HEK293T (cell line): ENCODE results near the gene NAV2.
"Not testable (repeated sequence)": the region's sequence is repeated elsewhere in the genome, so short reads cannot be mapped to it uniquely, and the experiment has no call there.

Source experiments
- CTCF ChIA-PET: fragments of 350-600 bp; formaldehyde crosslinking; extraction: SDS; loops from one replicate; lab custom pipeline; 2021; ENCODE audit warnings: antibody characterized with exemption, inconsistent platforms; lab: Yijun Ruan, JAX
- POLR2A ChIA-PET: fragments of 350-600 bp; formaldehyde crosslinking; extraction: SDS; loops from one replicate; lab custom pipeline; 2020; ENCODE audit warnings: antibody characterized with exemption, inconsistent platforms; lab: Yijun Ruan, JAX
- DNase-seq: peaks from one replicate; pipeline ENCODE4 v3.0.0; 2012; ENCODE audit warnings: mixed read lengths; ENCODE audit errors: extremely low spot score
- ARNT ChIP-seq: fragments of 450-650 bp; IDR thresholded peaks from 2 replicates; pipeline ENCODE4 v1.6.1; 2017; ENCODE audit warnings: mild to moderate bottlenecking
- BHLHE40 ChIP-seq: fragments of 450-650 bp; IDR thresholded peaks from 2 replicates; pipeline ENCODE4 v1.6.1; 2016; ENCODE audit warnings: mild to moderate bottlenecking, moderate library complexity, borderline replicate concordance
- CTBP1 ChIP-seq: fragments of 450-650 bp; IDR thresholded peaks from 2 replicates; pipeline ENCODE4 v1.6.1; 2016; ENCODE audit warnings: borderline replicate concordance
- ELF4 ChIP-seq: fragments of 450-650 bp; IDR thresholded peaks from 2 replicates; pipeline ENCODE4 v1.6.1; 2017; ENCODE audit warnings: antibody characterized with exemption
- FOXA1 ChIP-seq: fragments of 450-650 bp; IDR thresholded peaks from 2 replicates; pipeline ENCODE4 v1.6.1; 2016; ENCODE audit warnings: mild to moderate bottlenecking
- FOXK2 ChIP-seq: fragments of 450-650 bp; IDR thresholded peaks from 2 replicates; pipeline ENCODE4 v1.6.1; 2016; ENCODE audit warnings: mild to moderate bottlenecking
- FOXM1 ChIP-seq: fragments of 450-650 bp; IDR thresholded peaks from 2 replicates; pipeline ENCODE4 v1.6.1; 2017; ENCODE audit warnings: mild to moderate bottlenecking, borderline replicate concordance
- HDGF ChIP-seq: fragments of 450-650 bp; IDR thresholded peaks from 2 replicates; pipeline ENCODE4 v1.6.1; 2017; ENCODE audit warnings: antibody characterized with exemption, borderline replicate concordance
- L3MBTL2 ChIP-seq: fragments of 450-650 bp; conservative IDR thresholded peaks from 2 replicates; pipeline ENCODE4 v1.6.1; 2016; ENCODE audit warnings: mild to moderate bottlenecking
- LEF1 ChIP-seq: fragments of 450-650 bp; IDR thresholded peaks from 2 replicates; pipeline ENCODE4 v1.6.1; 2017; ENCODE audit warnings: mild to moderate bottlenecking, borderline replicate concordance
- NFRKB ChIP-seq: fragments of 450-650 bp; IDR thresholded peaks from 2 replicates; pipeline ENCODE4 v1.6.1; 2016; ENCODE audit warnings: mild to moderate bottlenecking, moderate library complexity
- PKNOX1 ChIP-seq: fragments of 450-650 bp; IDR thresholded peaks from 2 replicates; pipeline ENCODE4 v1.6.1; 2016
- SP1 ChIP-seq: fragments of 450-650 bp; IDR thresholded peaks from 2 replicates; pipeline ENCODE4 v1.6.1; 2017
- SUZ12 ChIP-seq: fragments of 450-650 bp; IDR thresholded peaks from 2 replicates; pipeline ENCODE4 v1.6.1; 2016; ENCODE audit warnings: mild to moderate bottlenecking
- TARDBP ChIP-seq: fragments of 450-650 bp; IDR thresholded peaks from 2 replicates; pipeline ENCODE4 v1.6.1; 2016
- ZNF384 ChIP-seq: fragments of 450-650 bp; IDR thresholded peaks from 2 replicates; pipeline ENCODE4 v1.6.1; 2016

NAV2 gene

GRCh38 chr11:19958204-19958603, 245.6 kb downstream of the NAV2 start:
- CTCF ChIA-PET, result interaction anchor here (0.6 kb wide), 1 partner anchor 13 kb away, joined by 7 read pairs; no protein-coding TSS in a partner anchor
- DNase-seq, result no peak
- POLR2A ChIA-PET, result no interaction called here
- TF ChIP-seq FOXM1, result no peak
- TF ChIP-seq SUZ12, result no peak
- TF ChIP-seq FOXK2, result no peak
- TF ChIP-seq ELF4, result no peak
- TF ChIP-seq NFRKB, result no peak
- TF ChIP-seq BHLHE40, result no peak
- no peak for TF ChIP-seq PKNOX1
- TF ChIP-seq HDGF, result no peak
- no peak for TF ChIP-seq TARDBP
- TF ChIP-seq ZNF384, result no peak
- no peak for TF ChIP-seq FOXA1
- no peak for TF ChIP-seq CTBP1
- TF ChIP-seq LEF1, result no peak
- no peak for TF ChIP-seq SP1
- no peak for TF ChIP-seq ARNT
- no peak for TF ChIP-seq L3MBTL2

- no peak for DNase-seq
- ChIA-PET POLR2A (no interaction called here), CTCF (no interaction called here)
- no peak for TF ChIP-seq L3MBTL2
- no peak for TF ChIP-seq ELF4
- TF ChIP-seq LEF1, result no peak
- TF ChIP-seq CTBP1, result no peak
- no peak for TF ChIP-seq TARDBP
- no peak for TF ChIP-seq BHLHE40
- no peak for TF ChIP-seq SUZ12
- no peak for TF ChIP-seq ARNT
- TF ChIP-seq NFRKB, result no peak
- no peak for TF ChIP-seq FOXK2
- TF ChIP-seq SP1, result no peak
- no peak for TF ChIP-seq ZNF384
- TF ChIP-seq FOXA1, result no peak
- TF ChIP-seq PKNOX1, result no peak
- no peak for TF ChIP-seq HDGF
Measured at GRCh38 chr11:19959210-19959609, 246.6 kb downstream of the NAV2 start.

- DNase-seq, result no peak
- CTCF ChIA-PET, result no interaction called here
- TF ChIP-seq BHLHE40 (no peak), NFRKB (no peak), TARDBP (no peak), CTBP1 (no peak), L3MBTL2 (no peak), SP1 (no peak), ELF4 (no peak), ARNT (no peak)
- POLR2A ChIA-PET, result no interaction called here
Measured at GRCh38 chr11:19959648-19960059, 247.0 kb downstream of the NAV2 start.

GRCh38 chr11:19960410-19960809, 247.8 kb downstream of the NAV2 start:
- CTCF ChIA-PET, DNase-seq, POLR2A ChIA-PET: not testable (repeated sequence)

GRCh38 chr11:19961225-19961624, 248.6 kb downstream of the NAV2 start:
- TF ChIP-seq L3MBTL2, result no peak
- TF ChIP-seq LEF1, result no peak
- no peak for TF ChIP-seq SUZ12
- POLR2A ChIA-PET, result no interaction called here
- no peak for DNase-seq
- CTCF ChIA-PET, result no interaction called here

GRCh38 chr11:19962053-19962800, 249.6 kb downstream of the NAV2 start:
- POLR2A ChIA-PET, result no interaction called here
- CTCF ChIA-PET, result interaction anchor here (0.6 to 1.0 kb wide), 2 partner anchors 60 to 150 kb away, joined by 3 read pairs; no protein-coding TSS in a partner anchor
- TF ChIP-seq CTBP1, result no peak
- TF ChIP-seq ZNF384, result no peak
- TF ChIP-seq FOXK2, result no peak
- no peak for TF ChIP-seq FOXM1
- no peak for TF ChIP-seq SP1
- no peak for DNase-seq

- DNase-seq, result no peak
- no peak for TF ChIP-seq FOXM1
- TF ChIP-seq NFRKB, result no peak
- TF ChIP-seq SUZ12, result no peak
- TF ChIP-seq CTBP1, result no peak
- POLR2A ChIA-PET, result no interaction called here
- CTCF ChIA-PET, result interaction anchor here (1.0 kb wide), 1 partner anchor 60 kb away, joined by 3 read pairs; no protein-coding TSS in a partner anchor
Measured at GRCh38 chr11:19962801-19963175, 250.2 kb downstream of the NAV2 start.

- POLR2A ChIA-PET, result no interaction called here
Measured at GRCh38 chr11:19963697-19964387, 251.2 kb downstream of the NAV2 start.

More at GRCh38 chr11:19963697-19964387, 251.2 kb downstream of the NAV2 start:
- no peak for DNase-seq
- CTCF ChIA-PET, result no interaction called here
- TF ChIP-seq SP1 (no peak), L3MBTL2 (no peak), PKNOX1 (no peak), FOXM1 (no peak), CTBP1 (no peak), NFRKB (no peak), FOXA1 (no peak)
